ENCODE data around the gene FAM168A. TPM values are rescaled to one million over a fixed set of nuclear protein-coding genes. Genes with fewer than 3 reads are reported as not detected.

FAM168A gene
- total RNA-seq, 1 experiment from 2014 or later = 25.9 TPM

GRCh38 chr11:73413256-73413655, 184.7 kb downstream of the FAM168A start:
- Mint-ChIP-seq H3K9me3 (no peaks in the 10 kb centered on the region), H3K27ac (no peak overlapping the region), H3K36me3 (peaks cover 15% of the 10 kb centered on the region), H3K4me3 (no peak overlapping the region), H3K4me1 (no peaks in the 10 kb centered on the region), H3K27me3 (ENCODE audit: low read depth) (no peaks in the 10 kb centered on the region)
- DNase-seq (ENCODE audit: low spot score) = no peak
- CTCF ChIA-PET = interaction anchor here (0.9 to 1.8 kb wide), 2 partner anchors 62 to 213 kb away, joined by 3 to 4 read pairs; no protein-coding TSS in a partner anchor
- no peak for ATAC-seq
- POLR2A ChIA-PET = interaction anchor here (0.6 kb wide), 1 partner anchor 517 kb away, joined by 4 read pairs; no protein-coding TSS in a partner anchor
- no peak for TF ChIP-seq ZNF396 (CRISPR knock-in tag; IDR thresholded peaks at IDR 0.05; ENCODE audit: borderline replicate concordance)
- TF ChIP-seq GABPB1 (CRISPR knock-in tag; IDR thresholded peaks at IDR 0.05) = no peak
- no peak for TF ChIP-seq KAT7 (CRISPR knock-in tag; IDR thresholded peaks at IDR 0.05; ENCODE audit: borderline replicate concordance)
- no peak for TF ChIP-seq USF2 (CRISPR knock-in tag; IDR thresholded peaks at IDR 0.05)
- no peak for TF ChIP-seq RELA (CRISPR knock-in tag; IDR thresholded peaks at IDR 0.05; ENCODE audit: borderline replicate concordance)
- TF ChIP-seq ZNF121 (CRISPR knock-in tag; IDR thresholded peaks at IDR 0.05) = no peak
- no peak for TF ChIP-seq HMGXB4 (CRISPR knock-in tag; IDR thresholded peaks at IDR 0.05)
- no peak for TF ChIP-seq E2F5 (CRISPR knock-in tag; IDR thresholded peaks at IDR 0.05)
- TF ChIP-seq ZNF219 (CRISPR knock-in tag; IDR thresholded peaks at IDR 0.05; ENCODE audit: borderline replicate concordance) = no peak
- TF ChIP-seq NFE2L1 (CRISPR knock-in tag; IDR thresholded peaks at IDR 0.05) = no peak
- no peak for TF ChIP-seq USF1 (CRISPR knock-in tag; IDR thresholded peaks at IDR 0.05)
- no peak for TF ChIP-seq PREB (CRISPR knock-in tag; IDR thresholded peaks at IDR 0.05; ENCODE audit: borderline replicate concordance)
- TF ChIP-seq ETV6 (CRISPR knock-in tag; IDR thresholded peaks at IDR 0.05) = no peak
- TF ChIP-seq ZSCAN18 (CRISPR knock-in tag; IDR thresholded peaks at IDR 0.05) = no peak
- TF ChIP-seq ERG (CRISPR knock-in tag; IDR thresholded peaks at IDR 0.05) = no peak
- no peak for TF ChIP-seq ELF4 (CRISPR knock-in tag; IDR thresholded peaks at IDR 0.05; ENCODE audit: low read depth)
- TF ChIP-seq NFYB (CRISPR knock-in tag; conservative IDR thresholded peaks at IDR 0.05; ENCODE audit: low read depth) = no peak
- no peak for TF ChIP-seq CREB1 (CRISPR knock-in tag; IDR thresholded peaks at IDR 0.05)

GRCh38 chr11:73412308-73412707, 185.6 kb downstream of the FAM168A start:
- no peaks in the 10 kb centered on the region for H3K27me3 Mint-ChIP-seq (ENCODE audit: low read depth)
- ChIA-PET CTCF (interaction anchor here (0.5 to 0.7 kb wide), 2 partner anchors 13 to 506 kb away, joined by 3 read pairs; no protein-coding TSS in a partner anchor), POLR2A (no interaction called here)
- peaks cover 12% of the 10 kb centered on the region for H3K36me3 Mint-ChIP-seq
- no peak for TF ChIP-seq TP53 (CRISPR knock-in tag; IDR thresholded peaks at IDR 0.05)
- TF ChIP-seq HMGXB4 (CRISPR knock-in tag; IDR thresholded peaks at IDR 0.05) = no peak
- TF ChIP-seq ZNF121 (CRISPR knock-in tag; IDR thresholded peaks at IDR 0.05) = no peak
- TF ChIP-seq NR2C2 (CRISPR knock-in tag; IDR thresholded peaks at IDR 0.05) = no peak
- no peaks in the 10 kb centered on the region for H3K9me3 Mint-ChIP-seq
- DNase-seq (ENCODE audit: low spot score) (no peak), ATAC-seq (no peak)
- H3K4me3 Mint-ChIP-seq = no peak overlapping the region
- H3K4me1 Mint-ChIP-seq = no peaks in the 10 kb centered on the region
- H3K27ac Mint-ChIP-seq = no peak overlapping the region
